GM19463 (cell line): ENCODE measurements around the gene CSRP1.
"Not testable (repeated sequence)": the region's sequence is repeated elsewhere in the genome, so short reads cannot be mapped to it uniquely, and the experiment has no call there.

Experiments used
- ATAC-seq: cut with Tn5 transposase; IDR thresholded peaks from one replicate; pipeline ENCODE4 v1.9.1; 2021; ENCODE audit warnings: mild to moderate bottlenecking, moderate library complexity; ENCODE audit not compliant: unreplicated experiment

Gene CSRP1

DNA sequence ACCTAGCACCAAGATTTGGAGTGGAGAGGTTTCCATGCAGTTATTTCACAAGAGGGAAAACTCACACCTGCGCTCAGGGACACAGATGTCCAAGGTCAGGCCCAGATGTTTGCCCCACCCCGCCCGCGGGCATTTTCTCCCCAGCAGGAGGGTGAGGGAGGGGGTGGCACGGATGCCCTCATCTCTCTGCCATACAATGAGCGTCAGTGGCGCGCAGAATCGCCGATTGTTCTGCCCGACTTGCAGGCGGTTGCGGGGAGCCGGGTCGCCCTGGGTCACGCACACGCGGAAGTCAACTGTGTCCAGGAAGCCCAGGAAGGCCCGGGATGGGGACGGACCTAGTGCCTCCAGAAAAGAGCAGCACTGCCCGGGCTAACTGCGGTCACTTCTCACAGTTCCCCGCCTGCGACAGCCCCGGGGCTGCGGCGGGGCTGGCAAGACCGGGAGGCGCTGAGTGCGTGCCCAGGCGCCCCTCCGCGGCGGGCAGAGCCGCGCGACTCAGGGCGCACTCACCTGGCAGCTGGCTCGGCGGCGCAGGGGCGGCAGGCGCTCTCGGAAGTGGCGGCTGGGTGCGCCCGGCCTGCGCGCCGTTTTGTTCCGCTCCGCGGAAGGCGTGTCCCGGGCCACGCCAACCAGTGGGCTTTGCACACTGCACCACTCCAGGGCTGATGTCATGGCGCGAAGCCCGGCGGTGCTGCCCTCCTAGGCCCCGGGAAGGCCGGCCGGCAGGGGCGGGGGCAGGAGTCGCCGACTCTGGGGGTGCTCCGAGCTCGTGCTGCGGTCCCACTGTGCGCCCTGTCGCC lies at the start of gene CSRP1:
Gene CSRP1, minus strand, starts transcription at position 567 of the 803 bp plus-strand sequence. CDS start 10,820 bp downstream, outside the sequence.
- peak; percentile 96 for ATAC-seq

DNA sequence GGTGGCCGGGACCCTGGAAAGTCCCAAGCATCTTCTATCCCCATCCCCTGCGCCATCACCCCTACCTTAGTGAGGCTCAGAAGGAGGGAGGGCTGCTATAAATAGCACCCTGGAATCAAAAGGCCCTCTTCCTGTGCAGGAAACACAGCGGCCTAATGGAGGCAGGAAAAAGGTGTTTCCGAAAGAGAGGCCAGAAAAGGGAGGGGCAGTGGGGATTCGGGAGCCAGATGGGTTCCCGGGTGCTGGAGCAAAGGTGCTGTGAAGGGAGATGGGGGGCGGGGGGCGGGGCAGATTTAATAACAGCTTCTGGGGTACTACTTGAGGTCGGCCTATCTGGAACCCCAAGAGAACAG lies 48.6 kb upstream of the CSRP1 start:
- ATAC-seq = no peak

DNA sequence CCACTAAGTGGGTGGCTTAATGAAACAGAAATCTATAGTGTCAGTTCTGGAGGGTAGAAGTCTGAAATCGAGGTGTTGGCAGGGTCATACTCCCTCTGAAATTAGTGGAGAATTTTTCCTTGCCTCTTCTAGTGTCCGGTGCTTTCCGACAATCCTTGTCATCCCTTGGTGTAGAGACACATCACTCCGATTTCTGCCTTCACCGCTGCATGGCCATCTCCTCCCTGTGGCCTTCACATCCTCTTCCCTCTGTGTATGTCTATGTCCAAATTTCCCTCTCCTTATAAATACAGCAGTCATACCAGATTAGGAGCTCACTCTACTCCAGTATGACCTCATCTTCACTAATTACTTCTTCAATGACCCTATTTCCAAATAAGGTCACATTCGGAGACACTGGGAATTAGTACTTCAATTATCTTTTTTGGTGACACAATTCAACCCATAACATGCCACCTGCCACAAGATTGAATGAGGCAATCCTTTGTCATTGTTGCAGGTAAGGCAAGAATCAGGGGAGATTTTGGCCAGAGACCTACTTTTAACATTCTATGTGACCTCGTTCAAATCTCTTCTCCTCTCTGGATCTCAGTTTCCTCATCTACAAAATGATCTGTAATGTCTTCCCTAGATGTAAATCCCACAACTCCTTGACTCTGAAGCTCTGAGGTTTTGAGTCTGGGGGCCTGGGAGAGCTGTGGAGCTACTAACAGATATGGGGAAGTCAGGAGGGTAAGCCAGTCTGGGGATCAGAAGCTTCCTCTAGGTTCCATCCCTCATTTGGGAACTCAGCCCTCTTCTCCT lies 48.1 kb upstream of the CSRP1 start:
- no peak for ATAC-seq

DNA sequence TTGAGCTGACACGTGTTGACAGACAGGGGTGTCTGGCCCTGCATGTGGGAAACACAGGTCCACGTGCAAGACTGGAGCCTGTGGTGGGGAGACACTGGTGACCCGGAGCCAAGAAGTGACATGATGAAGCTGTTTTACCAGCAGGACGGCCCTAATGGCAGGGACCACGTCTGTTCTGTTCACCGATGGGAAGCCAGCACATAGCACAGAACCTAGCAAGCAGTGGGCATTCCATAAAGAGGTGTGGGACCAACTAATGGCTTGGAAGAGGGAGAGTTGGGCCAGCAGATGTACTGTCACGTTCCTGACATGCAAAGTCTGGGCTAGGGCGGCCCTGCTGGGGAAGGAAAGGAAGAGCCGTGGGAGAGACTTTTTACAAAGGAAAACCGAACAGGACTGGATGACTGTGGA lies 47.3 kb upstream of the CSRP1 start:
- no peak for ATAC-seq

DNA sequence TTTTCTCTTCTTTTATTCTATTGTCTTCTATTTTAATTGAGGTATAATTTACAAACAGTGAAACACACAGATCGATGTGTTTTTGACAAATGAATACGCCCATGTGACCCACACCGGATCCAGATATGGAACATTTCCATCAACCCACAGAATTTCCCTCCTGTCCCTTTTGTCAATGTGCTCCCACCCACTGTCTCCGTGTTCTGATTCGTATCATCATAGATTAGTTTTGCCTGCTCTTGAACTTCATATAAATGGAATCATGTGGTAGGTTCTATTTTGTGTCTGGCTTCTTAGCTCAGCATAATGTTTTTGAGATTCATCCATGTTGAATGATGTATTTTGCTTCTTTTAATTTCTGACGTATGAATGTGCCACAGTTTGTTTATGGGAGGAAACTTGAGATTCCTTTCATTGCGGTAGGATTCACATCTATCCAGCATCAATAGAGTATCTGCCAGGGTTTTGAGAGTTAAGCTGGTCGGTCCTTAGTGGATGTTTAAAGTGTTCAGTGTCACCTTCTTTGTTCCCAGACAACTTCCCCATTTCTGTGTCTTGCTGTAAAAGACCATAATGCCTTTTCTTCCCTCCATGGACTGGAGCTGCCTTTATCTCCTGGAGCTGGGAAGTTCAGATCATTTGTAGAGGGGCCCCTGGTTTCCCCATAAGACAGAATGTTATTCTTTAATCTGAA lies 46.7 kb upstream of the CSRP1 start:
- ATAC-seq = no peak

DNA sequence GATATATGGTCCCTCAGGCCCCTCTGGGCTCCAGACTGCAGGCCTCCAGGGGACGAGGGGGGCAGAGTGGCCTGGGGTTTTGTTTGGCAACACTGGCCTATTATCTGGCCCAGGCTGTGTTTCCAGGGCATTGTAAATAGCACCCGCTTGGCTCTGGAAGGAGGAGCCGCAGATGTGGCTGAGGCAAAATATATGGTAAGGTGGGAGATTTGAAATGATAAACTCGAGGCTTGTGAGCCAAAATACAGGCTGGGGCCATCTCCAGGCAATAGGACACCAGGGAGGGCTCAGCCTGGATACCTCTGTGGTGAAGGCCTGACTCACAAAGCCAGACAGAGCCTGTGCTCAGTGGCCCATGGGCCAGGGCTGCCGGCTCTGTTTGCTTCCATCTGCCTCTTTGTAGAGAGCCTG lies 46.0 kb upstream of the CSRP1 start:
- ATAC-seq = no peak

DNA sequence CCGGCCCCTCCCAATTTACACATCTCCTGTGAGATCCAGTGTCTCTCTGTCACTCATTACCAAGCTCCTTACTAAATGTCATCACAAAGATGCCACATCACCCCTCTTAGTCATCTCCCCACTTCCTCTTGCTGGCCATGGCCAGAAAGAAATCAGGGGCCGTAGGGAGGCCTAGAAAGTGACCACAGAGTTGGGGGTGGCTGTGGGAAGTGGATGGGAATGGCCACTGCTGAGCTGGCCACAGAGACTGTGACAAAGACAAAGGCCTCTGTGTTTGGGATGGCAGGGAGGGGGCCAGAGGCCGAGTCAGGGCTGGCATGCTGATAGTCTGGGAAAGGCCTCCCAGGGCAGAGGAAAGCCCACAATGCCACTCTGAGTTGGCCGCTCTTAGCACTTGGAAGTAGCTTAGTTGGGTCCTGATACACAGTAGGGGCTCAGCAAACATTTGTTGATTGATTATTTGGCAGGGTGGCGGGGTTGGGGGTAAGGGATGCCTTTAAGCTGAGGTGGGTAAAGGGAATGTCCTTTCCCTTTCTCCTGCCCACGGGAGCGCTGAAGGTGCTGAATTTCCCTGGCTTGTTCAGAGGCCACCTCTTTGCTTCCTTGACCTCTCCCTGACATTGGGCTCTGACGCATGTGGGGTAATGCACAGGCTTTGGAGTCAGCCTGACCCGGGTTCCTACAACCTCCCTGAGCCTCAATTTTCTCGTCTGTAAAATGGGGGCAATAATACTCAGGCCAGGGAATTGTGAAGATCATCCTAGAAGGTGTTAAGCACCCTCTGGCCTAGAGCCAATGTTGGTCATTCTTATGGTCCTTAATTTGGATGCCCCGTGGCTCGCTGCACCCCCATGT lies 45.2 kb upstream of the CSRP1 start:
- ATAC-seq = no peak

DNA sequence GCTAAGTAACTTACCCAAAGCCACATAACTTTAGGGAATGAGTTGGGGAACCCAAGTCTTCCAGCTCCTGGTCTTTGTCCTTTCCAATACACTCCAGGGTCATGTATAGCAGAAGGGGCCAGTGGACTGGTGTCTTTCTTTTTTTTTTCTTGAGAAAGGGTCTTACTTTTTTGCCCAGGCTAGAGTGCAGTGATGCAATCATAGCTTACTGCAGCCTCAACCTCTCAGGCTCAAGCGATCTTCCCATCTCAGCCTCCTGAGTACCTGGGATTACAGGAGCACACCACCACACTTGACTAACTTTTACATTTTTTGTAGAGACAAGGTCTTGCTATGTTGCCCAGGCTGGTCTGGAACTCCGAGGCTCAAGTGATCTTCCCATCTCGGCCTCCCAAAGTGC lies 44.2 kb upstream of the CSRP1 start:
- no peak for ATAC-seq

DNA sequence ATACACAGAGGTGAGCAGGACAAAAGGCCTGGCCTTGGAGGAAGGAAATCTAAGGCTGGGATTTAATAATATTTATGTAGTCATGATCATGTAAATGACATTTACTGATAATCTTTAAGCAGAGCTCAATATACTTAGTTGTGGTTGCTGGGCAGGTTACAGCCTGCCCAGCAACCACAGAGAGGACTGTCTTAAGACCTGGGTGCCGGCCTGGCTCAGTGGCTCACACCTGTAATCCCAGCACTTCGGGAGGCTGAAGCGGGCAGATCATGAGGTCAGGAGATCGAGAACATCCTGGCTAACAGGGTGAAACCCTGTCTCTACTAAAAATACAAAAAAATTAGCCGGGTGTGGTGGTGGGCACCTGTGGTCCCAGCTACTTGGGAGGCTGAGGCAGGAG lies 42.6 kb upstream of the CSRP1 start:
- not testable (repeated sequence) for ATAC-seq

DNA sequence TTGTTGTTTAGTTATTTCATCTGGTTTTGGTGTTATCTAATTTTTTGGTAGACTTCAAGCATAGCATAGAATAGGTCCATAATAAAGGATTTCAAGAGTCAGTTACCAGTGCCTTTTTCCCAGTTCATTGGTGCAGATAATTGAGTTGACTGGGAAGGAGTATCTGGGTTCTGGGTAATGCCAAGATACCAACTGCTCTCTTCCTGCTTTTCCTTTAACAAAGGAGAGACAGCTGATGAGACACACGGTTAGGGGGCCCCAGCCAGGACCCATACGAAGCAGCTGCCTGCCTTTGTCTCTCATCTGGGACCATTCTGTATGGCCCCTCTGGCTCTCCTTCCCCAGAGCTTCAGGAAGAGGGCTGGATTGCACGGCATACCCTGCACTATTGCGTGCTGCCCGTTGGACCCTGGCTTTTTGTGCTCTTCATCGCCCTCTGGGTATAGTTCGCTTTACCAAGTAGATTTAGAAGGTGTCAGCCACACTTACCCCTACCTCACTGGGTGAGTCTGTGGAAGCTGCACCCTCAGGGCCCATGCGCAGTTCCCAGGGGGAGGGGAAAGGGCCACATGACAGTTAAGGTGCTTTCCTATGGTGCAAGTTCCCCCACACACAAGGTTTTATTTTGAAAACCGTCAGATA lies 39.0 kb upstream of the CSRP1 start:
- ATAC-seq = peak; percentile 72

DNA sequence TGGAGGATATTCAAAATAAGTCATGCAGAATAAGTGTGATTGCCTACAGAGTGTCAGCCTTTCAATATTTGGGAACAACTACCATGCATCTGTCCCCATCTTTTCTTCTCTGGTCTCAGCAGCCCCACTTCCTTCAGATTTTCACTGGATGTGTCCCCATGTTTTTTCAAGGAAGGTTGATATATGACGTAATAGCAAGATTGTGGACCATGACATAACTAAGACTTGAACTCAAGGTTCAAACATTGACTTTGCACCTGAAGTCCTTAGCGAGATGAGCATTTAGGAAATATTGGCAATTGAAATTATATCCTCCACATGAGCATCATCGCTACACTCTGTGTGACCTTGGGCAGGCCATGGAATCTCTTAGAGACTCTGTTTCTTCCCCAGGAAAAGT lies 37.8 kb upstream of the CSRP1 start:
- ATAC-seq = no peak

DNA sequence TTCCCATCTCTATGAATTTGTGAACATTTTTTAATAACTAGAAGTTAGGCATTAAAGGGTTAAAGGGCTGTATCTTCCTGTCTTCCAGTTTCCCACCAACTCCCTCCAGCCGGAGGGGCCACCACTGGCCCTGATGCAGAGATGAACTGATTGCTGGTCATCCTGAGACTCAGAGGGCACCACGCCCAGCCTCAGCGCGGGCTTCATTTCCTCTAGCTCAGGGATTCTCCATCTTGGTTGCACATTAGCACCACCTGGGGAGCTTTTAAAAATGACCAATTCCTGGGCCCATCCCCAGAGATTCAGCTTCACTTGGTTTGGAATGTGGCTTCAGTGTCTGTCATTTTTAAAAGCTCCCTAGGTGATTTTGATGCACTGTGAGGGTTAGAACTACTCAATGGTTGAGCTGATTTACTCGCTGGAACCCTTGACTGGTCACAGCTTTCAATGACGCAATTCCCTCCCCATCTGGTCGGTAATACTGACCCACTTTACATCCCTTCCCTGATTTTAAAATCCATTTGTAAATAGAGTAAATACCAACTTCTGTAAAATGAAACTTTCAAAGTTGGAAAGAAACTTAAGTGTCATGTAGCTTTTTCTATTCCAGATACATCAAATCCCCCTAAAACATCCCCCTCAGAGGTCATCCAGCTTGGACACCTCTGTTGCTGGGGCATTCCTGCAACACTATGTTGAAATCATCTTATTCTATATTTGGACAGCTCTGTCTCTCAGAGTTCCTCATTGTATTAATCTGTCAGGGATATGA lies 37.1 kb upstream of the CSRP1 start:
- ATAC-seq = no peak

DNA sequence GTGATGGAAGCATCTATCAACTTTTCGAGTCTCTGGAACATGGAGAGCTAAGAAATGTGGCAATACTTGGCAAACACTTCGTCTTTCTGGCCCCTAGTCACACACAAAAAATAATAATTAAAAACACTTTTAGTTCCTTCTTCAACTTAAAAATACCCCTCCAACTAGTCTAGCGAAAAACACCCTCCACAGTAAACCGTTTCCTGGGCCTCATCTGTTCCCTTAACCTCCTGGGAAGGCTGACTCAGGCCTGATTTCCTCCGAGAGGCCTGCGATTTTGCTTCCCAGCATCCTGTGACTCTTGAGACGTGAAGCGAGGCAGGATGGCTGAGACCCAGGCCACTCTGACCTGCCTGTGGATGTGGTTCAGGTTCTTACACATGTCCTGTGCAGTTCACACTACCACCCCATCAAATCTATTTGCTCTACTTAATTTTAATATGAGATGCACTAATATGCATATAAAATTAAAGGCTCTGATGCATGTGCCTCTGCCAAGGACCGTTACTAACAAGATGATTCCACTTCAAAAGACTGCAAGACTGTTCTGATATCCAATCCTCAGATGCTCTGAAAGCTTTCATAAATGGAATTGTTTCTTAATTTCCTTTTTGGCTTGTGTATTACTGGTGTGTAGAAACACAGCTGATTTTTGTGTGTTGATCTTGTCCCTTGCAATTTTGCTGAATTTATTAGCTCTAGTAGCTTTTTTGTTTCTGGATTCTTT lies 35.5 kb upstream of the CSRP1 start:
- ATAC-seq = no peak

DNA sequence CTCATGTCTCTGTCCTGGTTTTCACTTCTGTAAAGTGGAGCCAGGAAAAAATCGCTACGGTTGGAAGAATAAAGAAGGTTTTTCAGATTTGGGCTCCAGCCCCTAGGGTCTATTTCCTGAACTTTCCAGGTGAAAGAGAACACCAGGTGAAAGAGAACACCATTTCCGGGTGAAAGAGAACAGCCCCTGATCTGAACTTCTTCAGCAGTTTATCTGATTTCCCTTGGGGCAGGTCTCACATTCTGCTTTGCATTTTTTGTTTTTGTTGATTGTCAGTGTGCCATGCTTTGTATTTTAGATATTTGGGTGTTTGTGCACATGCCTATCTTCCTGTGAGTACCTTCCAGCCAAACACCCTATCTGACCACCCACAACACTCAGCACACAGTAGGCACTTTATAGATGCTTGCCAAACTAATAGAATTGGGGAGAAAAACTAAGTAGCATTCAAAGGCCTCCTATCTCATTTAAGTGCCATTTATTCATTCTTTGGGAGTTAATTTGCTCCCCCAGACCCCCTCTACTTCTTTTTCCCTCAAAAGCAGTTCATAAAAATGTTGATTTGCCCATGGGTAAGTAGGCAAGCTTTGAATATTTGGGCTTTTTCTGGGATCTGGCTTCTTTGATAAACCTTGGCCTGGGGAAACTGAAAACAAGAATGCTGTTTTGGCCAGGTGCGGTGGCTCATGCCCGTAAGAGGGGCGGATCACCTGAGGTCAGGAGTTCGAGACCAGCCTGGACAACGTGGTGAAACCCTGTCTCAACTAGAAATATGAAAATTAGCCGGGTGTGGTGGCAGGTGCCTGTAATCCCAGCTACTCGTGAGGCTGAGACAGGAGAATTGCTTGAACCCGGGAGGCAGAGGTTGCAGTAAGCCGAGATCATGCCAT lies 34.2 kb upstream of the CSRP1 start:
- ATAC-seq = no peak

DNA sequence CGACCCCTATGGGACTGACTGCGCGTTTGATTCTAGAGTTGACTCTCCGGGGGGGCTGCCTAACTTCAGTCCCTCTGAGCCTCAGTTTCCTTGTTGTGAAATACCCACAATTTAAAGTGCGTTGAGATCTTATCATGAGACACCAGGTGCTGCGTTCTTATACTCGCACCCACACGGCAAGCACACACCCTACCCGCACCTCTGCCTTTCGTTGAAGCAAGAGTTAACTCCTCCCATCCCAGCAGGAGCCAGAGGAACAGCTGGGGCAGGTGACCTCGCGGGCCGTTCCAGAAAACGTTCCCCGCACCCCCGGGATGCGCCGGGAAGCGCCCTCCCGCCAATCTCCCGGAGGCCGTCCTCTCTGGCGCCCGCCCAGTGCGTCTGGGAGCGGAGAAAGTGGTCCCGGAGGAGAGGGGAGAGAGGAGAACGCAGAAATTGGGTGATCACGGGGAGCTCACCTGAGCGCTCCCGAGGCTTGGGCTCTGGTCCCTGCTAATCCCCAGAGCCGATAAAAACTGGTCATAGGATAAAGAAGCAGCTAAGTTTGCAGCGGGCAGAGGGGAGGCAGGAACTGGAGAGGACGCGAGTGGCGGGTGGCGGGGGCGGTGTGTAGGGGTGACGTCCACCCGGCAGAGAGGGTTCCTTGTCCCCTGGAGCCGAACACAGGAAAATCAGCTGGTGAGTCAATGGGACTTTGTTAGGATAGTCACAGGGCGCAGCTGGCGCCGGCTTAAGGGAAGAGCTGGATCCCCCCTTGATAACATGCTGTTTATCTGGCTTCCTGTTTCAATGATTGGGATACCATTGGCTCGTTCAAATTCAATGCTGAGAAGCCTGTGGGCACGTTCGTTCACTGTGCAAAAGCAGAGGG lies 32.9 kb upstream of the CSRP1 start:
- no peak for ATAC-seq

DNA sequence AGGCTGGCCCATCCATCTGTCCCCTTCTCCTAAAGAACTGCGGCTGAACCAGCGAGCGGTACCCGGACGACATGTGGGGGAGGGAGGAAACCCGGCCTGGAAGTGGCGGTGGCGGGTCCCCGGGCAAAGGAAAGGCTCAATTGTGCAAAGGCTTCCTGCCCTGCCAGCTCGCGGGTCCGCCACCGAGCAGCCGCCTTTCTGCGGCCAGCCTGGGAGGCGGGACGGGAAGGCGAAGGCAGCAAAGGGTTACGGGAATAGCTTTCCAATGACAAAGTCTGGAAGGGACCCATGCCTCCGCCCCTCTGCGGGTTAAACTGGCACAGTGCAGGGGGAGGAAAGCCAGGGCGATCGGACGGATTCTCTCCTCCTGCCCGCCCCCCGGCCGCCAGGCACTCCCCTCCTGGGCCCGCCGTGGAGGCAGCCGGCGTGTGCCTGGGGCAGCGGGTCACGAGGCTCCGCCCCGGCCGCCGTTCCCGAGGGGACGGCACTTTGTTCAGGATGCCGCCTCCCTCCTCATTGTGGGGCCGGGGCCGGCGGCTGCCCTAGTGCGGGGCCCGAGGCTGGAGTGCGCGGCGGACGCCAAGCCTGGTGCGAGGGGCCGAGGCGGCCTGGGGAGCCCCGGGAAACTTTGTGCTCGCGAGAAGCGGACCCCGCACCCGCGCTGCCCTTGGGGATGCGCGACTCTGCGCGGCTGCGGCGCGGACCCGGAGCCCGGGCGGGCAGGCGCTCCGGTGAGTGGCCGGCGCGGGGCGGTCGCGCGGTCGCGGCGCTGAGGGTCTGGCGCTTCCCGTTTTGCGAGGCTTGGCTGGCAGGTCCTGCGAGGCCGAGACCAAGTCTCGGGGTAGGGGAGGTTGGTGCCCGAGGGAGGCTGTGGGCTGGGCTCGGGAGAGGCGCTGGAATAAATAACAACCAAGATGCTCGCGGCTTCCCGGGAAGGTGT lies 32.0 kb upstream of the CSRP1 start, which contains the start of gene NAV1:
Gene NAV1, plus strand, starts transcription at position 516 of the 940 bp plus-strand sequence. CDS start 83,758 bp downstream, outside the sequence.
- ATAC-seq = peak; percentile 39
